GM18870 (cell line): ENCODE measurements around the gene ARHGEF12.
A peak's percentile ranks its signal among the peaks of the same experiment; 100 is the strongest.

Source experiments
- ATAC-seq: cut with Tn5 transposase; IDR thresholded peaks from one replicate; pipeline ENCODE4 v1.9.1; 2021; ENCODE audit warnings: moderate library complexity; ENCODE audit not compliant: unreplicated experiment

The ARHGEF12 gene

DNA sequence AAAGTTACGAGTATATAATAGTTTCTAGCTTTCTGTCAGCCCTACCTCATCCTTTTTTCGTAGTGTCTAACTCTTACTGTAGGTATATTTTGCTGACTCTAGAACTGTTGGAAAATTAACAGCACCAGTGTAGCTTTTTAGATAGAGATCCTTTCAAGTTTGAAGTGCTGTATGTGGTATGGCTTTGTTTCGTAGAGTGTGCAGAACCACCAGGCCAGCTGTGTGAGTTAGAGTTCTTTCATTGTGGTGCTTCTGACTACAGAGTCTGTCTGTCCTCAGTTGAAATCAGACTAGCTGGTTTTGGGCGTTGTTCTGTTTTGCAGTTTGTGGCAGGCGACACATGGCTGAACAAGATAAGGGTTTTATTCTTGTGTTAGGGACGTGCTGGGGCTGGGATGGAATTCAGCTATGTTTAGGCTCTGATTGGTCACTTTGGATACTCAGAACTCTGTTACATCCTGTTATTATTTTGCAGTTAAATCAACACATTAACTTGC lies 3.2 kb downstream of the ARHGEF12 start:
- no peak for ATAC-seq

DNA sequence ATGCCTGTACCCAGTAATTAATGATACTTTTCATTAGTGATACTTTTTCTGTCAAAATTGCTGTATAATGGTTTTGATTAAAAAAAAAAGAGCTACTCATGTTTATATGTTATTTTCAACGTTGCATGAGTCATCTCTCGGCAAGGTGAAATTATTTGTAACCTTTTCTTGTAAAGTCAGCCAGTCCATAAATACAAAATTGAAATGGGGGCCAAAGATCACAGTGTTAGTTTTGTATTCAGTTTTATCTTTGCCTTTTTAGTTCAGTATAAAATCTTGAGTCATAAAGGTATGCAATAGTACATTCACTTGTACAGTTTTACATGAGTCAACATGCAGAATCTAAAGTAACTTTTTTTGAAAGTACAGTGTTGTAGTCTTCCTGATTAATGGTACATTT lies 4.3 kb downstream of the ARHGEF12 start:
- no peak for ATAC-seq

DNA sequence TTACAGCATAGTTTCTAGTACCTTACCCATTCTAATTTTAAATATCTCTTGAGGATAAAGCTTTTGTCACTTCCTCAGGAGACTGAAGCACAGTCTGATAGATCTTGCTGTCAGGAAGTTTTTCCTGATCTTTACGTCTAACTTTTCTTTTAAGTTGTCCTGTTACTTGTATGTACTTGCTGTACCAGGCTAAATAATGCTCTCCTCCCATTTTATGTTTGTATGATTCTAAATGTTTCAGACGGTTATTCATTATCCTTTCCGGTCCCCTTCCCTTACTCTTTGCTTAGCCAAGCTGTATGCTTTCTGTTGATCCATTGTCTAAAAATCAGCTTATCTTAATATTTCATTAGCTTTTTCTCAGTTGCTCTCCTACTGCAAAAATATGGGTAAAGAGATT lies 6.0 kb downstream of the ARHGEF12 start:
- no peak for ATAC-seq

GRCh38 chr11:120342678-120343077 lies 6.5 kb downstream of the ARHGEF12 start:
- ATAC-seq: no peak

DNA sequence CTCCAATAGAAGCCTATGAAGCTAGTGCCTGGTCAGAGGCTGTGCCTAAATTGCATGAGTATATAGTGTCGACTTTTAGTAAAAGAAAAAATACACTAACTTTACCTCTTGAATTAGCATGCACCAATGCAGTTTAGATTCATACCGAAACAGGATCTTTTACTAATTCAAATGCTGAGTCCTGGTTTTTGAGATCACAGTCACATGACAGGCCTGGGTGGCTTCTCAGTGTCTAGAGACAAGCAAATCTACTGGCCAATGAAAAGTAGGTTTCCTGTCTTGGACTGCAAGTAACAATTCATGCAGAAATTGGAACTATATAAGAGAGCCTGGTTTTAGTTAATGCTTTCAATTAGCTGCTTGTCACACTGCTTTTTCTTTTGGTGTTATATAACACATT lies 7.2 kb downstream of the ARHGEF12 start:
- peak; percentile 41 for ATAC-seq

GRCh38 chr11:120344302-120345004 lies 8.2 kb downstream of the ARHGEF12 start:
- peak; percentile 91 for ATAC-seq

GRCh38 chr11:120346233-120346632 lies 10.0 kb downstream of the ARHGEF12 start:
- ATAC-seq: no peak

- ATAC-seq: no peak
Measured at GRCh38 chr11:120350637-120351036, 14.4 kb downstream of the ARHGEF12 start.

DNA sequence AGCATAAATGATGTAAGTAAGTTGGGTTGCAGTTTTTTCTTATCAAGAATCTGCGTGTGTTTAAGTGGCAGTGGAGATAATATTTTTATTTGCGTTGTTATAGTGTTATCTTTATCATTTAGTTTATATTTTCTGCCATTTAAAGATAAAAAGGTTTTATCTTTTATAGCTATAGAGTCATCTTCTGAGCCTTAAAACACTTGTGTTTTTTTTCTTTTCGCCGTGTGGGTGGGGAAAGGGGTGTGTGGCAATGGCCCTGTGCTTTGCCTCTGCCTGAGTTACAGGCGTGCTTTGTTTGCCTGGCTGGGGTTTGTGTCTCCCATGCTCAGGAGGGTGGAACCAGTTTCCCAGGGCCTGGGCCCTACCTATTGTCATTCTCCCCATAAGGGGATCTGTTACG lies 16.2 kb downstream of the ARHGEF12 start:
- ATAC-seq: no peak

GRCh38 chr11:120354068-120354467 lies 17.9 kb downstream of the ARHGEF12 start:
- no peak for ATAC-seq

GRCh38 chr11:120354779-120355178 lies 18.6 kb downstream of the ARHGEF12 start:
- ATAC-seq: no peak

GRCh38 chr11:120357620-120358019 lies 21.4 kb downstream of the ARHGEF12 start:
- ATAC-seq: no peak

DNA sequence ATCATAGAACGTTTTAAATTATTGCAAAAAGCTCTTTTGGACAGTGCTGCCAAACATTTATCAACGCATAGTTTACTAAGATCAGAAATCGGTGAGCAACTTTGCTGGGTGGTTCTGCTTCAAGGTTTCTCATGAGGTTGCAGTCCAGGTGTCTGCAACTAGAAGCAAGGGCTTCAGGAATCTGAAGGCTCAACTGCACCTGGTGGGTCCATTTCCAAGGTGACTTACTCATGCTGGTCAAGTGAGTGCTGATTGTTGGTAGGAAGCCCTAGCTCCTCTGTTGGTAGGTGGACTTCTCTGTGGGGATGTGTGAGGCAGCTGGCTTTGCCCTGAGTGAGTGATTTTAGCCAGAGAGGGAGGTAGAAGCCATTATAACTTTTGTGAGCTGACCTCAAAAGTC lies 22.5 kb downstream of the ARHGEF12 start:
- ATAC-seq: no peak

GRCh38 chr11:120363436-120363835 lies 27.2 kb downstream of the ARHGEF12 start:
- ATAC-seq: no peak

- no peak for ATAC-seq
Measured at GRCh38 chr11:120365512-120365911, 29.3 kb downstream of the ARHGEF12 start.

- no peak for ATAC-seq
Measured at GRCh38 chr11:120372296-120372695, 36.1 kb downstream of the ARHGEF12 start.

DNA sequence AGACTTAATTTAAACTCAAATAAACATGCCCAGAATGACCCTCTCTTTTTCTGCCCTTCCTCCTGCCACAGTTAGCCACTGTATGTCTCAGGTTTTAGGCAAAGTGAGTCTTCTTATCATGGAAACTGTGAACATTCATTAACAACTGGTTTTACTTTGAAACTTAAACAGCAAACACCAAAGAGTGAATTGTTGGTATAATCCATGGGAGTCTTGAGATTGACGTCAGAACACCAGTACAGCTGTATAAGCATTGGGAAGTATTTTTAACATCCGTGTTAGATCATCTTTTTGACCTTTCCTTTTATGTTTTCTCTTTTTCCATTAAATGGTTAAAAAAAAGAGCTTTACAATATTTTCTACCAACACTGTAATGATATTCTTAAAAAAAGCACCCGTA lies 38.9 kb downstream of the ARHGEF12 start:
- no peak for ATAC-seq

GRCh38 chr11:120376547-120377182 lies 40.5 kb downstream of the ARHGEF12 start:
- no peak for ATAC-seq

GRCh38 chr11:120378474-120378873 lies 42.3 kb downstream of the ARHGEF12 start:
- ATAC-seq: no peak

GRCh38 chr11:120381401-120381800 lies 45.2 kb downstream of the ARHGEF12 start:
- no peak for ATAC-seq

DNA sequence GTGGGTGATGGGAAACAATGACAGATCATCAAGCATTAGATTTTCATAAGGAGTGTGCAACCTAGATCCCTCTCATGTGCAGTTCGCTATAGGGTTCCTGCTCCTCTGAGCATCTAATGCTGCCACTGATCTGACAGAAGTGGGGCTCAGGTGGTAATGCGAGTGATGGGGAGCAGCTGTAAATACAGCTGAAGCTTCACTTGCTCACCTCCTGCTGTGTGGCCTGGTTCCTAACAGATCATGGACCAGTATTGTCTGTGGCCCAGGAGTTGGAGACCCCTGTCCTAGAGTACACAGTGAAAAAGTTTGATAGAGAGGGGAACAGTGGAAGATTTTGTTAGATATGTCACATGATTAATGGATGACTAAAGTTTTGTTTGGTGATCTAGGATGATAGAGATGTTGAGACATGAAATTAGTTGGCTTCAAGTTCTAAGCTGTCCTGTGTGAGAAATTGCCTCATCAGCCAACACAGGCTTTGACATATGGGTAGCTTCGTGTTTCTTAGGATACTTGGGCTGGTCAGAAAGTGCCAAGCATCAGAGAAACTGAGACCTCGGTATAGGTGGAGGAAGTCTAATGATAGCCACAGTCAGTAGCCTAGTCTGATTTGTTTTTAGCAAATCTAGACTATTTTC lies 47.4 kb downstream of the ARHGEF12 start:
- ATAC-seq: no peak

DNA sequence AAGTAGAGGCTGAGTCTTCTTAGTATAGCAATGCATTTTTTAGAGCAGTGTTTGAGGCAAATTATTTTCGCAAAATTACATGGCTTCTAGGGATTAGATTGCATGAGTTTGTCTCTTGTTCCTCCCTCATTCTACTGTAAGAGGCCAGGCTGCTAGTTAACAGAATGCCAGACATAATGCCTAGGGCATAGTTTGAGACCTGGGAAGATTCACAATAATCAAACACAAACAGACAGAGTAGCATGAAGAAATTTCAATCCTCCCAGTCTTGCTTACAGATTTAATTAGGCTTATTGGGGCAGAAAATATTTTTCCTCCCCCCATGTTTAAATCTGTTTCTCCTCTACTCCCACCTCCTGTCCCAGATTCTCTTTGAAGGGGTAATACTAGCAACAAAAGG lies 48.3 kb downstream of the ARHGEF12 start:
- no peak for ATAC-seq
